ENCODE measurements around the gene CHST15. TPM values are rescaled to one million over a fixed set of nuclear protein-coding genes. Genes with fewer than 3 reads are reported as not detected.
"Not testable (repeated sequence)": the region's sequence is repeated elsewhere in the genome, so short reads cannot be mapped to it uniquely, and the experiment has no call there.

The CHST15 gene
- polyA plus RNA-seq, 1 experiment = 3.2 TPM

GRCh38 chr10:124105594-124105993, 12.2 kb upstream of the CHST15 start:
- ChIA-PET POLR2A (no interaction called here), CTCF (interaction anchor here (0.7 to 3.4 kb wide), 2 partner anchors 110 to 284 kb away, joined by 3 to 17 read pairs; no protein-coding TSS in a partner anchor)
- Histone ChIP-seq H3K9me3 (ENCODE audit: control insufficient read depth, insufficient read depth, low read length) (no peaks in the 10 kb centered on the region; the same call in 1 of the 2 replicates), H3K27me3 (ENCODE audit: control insufficient read depth, insufficient read depth, low read length) (peaks cover 9% of the 10 kb centered on the region), H3K4me3 (ENCODE audit: low read depth, low read length) (no peak overlapping the region), H3K27ac (ENCODE audit: low read depth, low read length) (no peak overlapping the region)
- no peak for DNase-seq (ENCODE audit: low read depth, low spot score)
- TF ChIP-seq CTCF (IDR thresholded peaks at IDR 0.05; ENCODE audit: low read depth, low read length) = no peak

GRCh38 chr10:124105045-124105444, 11.6 kb upstream of the CHST15 start:
- Histone ChIP-seq H3K27ac (ENCODE audit: low read depth, low read length) (no peak overlapping the region), H3K9me3 (ENCODE audit: control insufficient read depth, insufficient read depth, low read length) (no peaks in the 10 kb centered on the region; the same call in 1 of the 2 replicates), H3K4me3 (ENCODE audit: low read depth, low read length) (no peak overlapping the region), H3K27me3 (ENCODE audit: control insufficient read depth, insufficient read depth, low read length) (peaks cover 9% of the 10 kb centered on the region)
- TF ChIP-seq CTCF (IDR thresholded peaks at IDR 0.05; ENCODE audit: low read depth, low read length) = no peak
- ChIA-PET POLR2A (no interaction called here), CTCF (no interaction called here)
- DNase-seq (ENCODE audit: low read depth, low spot score) = no peak

- CTCF ChIA-PET = no interaction called here
- POLR2A ChIA-PET = no interaction called here
- DNase-seq (ENCODE audit: low read depth, low spot score) = no peak
- no peak overlapping the region for H3K27ac ChIP-seq (ENCODE audit: low read depth, low read length)
- no peaks in the 10 kb centered on the region; the same call in 1 of the 2 replicates for H3K9me3 ChIP-seq (ENCODE audit: control insufficient read depth, insufficient read depth, low read length)
- no peak for TF ChIP-seq CTCF (IDR thresholded peaks at IDR 0.05; ENCODE audit: low read depth, low read length)
- H3K27me3 ChIP-seq (ENCODE audit: control insufficient read depth, insufficient read depth, low read length) = peaks cover 10% of the 10 kb centered on the region
- no peak overlapping the region for H3K4me3 ChIP-seq (ENCODE audit: low read depth, low read length)
Measured at GRCh38 chr10:124104011-124104627, 10.7 kb upstream of the CHST15 start.

GRCh38 chr10:124101351-124101750, 8.0 kb upstream of the CHST15 start:
- H3K27me3 ChIP-seq (ENCODE audit: control insufficient read depth, insufficient read depth, low read length) = peaks cover 21% of the 10 kb centered on the region
- peaks cover 1% of the 10 kb centered on the region; the same call in 1 of the 2 replicates for H3K9me3 ChIP-seq (ENCODE audit: control insufficient read depth, insufficient read depth, low read length)
- H3K4me3 ChIP-seq (ENCODE audit: low read depth, low read length) = no peak overlapping the region
- ChIA-PET POLR2A (no interaction called here), CTCF (no interaction called here)
- no peak for DNase-seq (ENCODE audit: low read depth, low spot score)
- TF ChIP-seq CTCF (IDR thresholded peaks at IDR 0.05; ENCODE audit: low read depth, low read length) = no peak
- no peak overlapping the region for H3K27ac ChIP-seq (ENCODE audit: low read depth, low read length)

GRCh38 chr10:124100651-124101050, 7.3 kb upstream of the CHST15 start:
- H3K27ac ChIP-seq (ENCODE audit: low read depth, low read length); POLR2A ChIA-PET; CTCF ChIA-PET; H3K4me3 ChIP-seq (ENCODE audit: low read depth, low read length); H3K9me3 ChIP-seq (ENCODE audit: control insufficient read depth, insufficient read depth, low read length); DNase-seq (ENCODE audit: low read depth, low spot score): not testable (repeated sequence)
- H3K27me3 ChIP-seq (ENCODE audit: control insufficient read depth, insufficient read depth, low read length) = peaks cover 25% of the 10 kb centered on the region
